GM18861 (cell line): Measurements from ENCODE around the gene CXCL17.
"Not testable (repeated sequence)": the region's sequence is repeated elsewhere in the genome, so short reads cannot be mapped to it uniquely, and the experiment has no call there.

Source experiments
- ATAC-seq: cut with Tn5 transposase; IDR thresholded peaks from one replicate; pipeline ENCODE4 v1.9.1; 2021; ENCODE audit not compliant: unreplicated experiment

Gene CXCL17

GRCh38 chr19:42466521-42467182 is 23.9 kb upstream of the CXCL17 start:
- no peak for ATAC-seq

GRCh38 chr19:42465827-42466280 is 23.1 kb upstream of the CXCL17 start:
- no peak for ATAC-seq

- no peak for ATAC-seq
These were observed 19.1 kb upstream of the CXCL17 start for GRCh38 chr19:42461700-42462324.

- not testable (repeated sequence) for ATAC-seq
These were observed 18.5 kb upstream of the CXCL17 start for GRCh38 chr19:42461231-42461630.

- no peak for ATAC-seq
These were observed 17.2 kb upstream of the CXCL17 start for GRCh38 chr19:42459926-42460325.

GRCh38 chr19:42455621-42456081 is 12.9 kb upstream of the CXCL17 start:
- no peak for ATAC-seq

- ATAC-seq = no peak
These were observed 12.3 kb upstream of the CXCL17 start for GRCh38 chr19:42455086-42455485.

- ATAC-seq = no peak
These were observed 9.8 kb upstream of the CXCL17 start for GRCh38 chr19:42452590-42452989.

- peak; percentile 89 for ATAC-seq
These were observed 7.7 kb upstream of the CXCL17 start for GRCh38 chr19:42450314-42450934.

GRCh38 chr19:42448306-42448705 is 5.6 kb upstream of the CXCL17 start:
- not testable (repeated sequence) for ATAC-seq

- ATAC-seq = no peak
These were observed 3.2 kb upstream of the CXCL17 start for GRCh38 chr19:42445948-42446347.

- no peak for ATAC-seq
These were observed 1.2 kb upstream of the CXCL17 start for GRCh38 chr19:42443944-42444398.

GRCh38 chr19:42441049-42441445 is 1.7 kb downstream of the CXCL17 start:
- ATAC-seq = no peak

GRCh38 chr19:42440357-42441048 is 2.2 kb downstream of the CXCL17 start:
- no peak for ATAC-seq

- ATAC-seq = no peak
These were observed 6.7 kb downstream of the CXCL17 start for GRCh38 chr19:42436006-42436405.

- no peak for ATAC-seq
These were observed 7.4 kb downstream of the CXCL17 start for GRCh38 chr19:42435316-42435715.

GRCh38 chr19:42433503-42434260 is 9.1 kb downstream of the CXCL17 start:
- no peak for ATAC-seq

- no peak for ATAC-seq
These were observed 11.3 kb downstream of the CXCL17 start for GRCh38 chr19:42431486-42431885.

- ATAC-seq = no peak
These were observed 14.1 kb downstream of the CXCL17 start for GRCh38 chr19:42428676-42429075.

GRCh38 chr19:42427313-42427712 is 15.4 kb downstream of the CXCL17 start, which contains the start of gene LIPE:
Gene LIPE (minus strand): TSS chr19:42427388. CDS start chr19:42427149, 239 bp downstream.
- ATAC-seq = no peak

- ATAC-seq = no peak
These were observed 16.1 kb downstream of the CXCL17 start for GRCh38 chr19:42426643-42427042.
